Frontal cortex (tissue), 4 donors: ENCODE results near the gene PDCD6IP. TPM values are rescaled to one million over a fixed set of nuclear protein-coding genes. Genes with fewer than 3 reads are reported as not detected.

Experiments
- DNase-seq, 2 donors: peaks; one replicate each; pipeline ENCODE4 v3.0.0; 2012; ENCODE audit warnings: low spot score in 2 of 2
- FAIRE-seq: peaks from 2 replicates; lab custom pipeline; 2012; peaks lifted over from hg19 to GRCh38; lab: Jason Lieb, UNC
- total RNA-seq: library from RNA; depleted of rRNA; stranded (reverse); fragments of >200 nt; gene quantifications from one replicate; pipeline ENCODE4 v1.2.3, GENCODE V29; 2014
- donor health status: control.
- donor health status: control.
- donor health status: control.

The PDCD6IP gene
- total RNA-seq, 1 donor from 2014 or later = 55.0 TPM

GRCh38 chr3:33791477-33792166 is 6.8 kb upstream of the PDCD6IP start:
- no peak for FAIRE-seq
- no peak for DNase-seq

- no peak for FAIRE-seq
Measured at GRCh38 chr3:33792167-33792892, 6.1 kb upstream of the PDCD6IP start.

GRCh38 chr3:33795131-33795530 is 3.3 kb upstream of the PDCD6IP start:
- no peak for DNase-seq
- FAIRE-seq = no peak

More at GRCh38 chr3:33792167-33792892, 6.1 kb upstream of the PDCD6IP start:
- DNase-seq = no peak

GRCh38 chr3:33795856-33796536 is 2.4 kb upstream of the PDCD6IP start:
- FAIRE-seq (no peak), DNase-seq (no peak)

GRCh38 chr3:33798113-33798417 is 365 bp upstream of the PDCD6IP start:
- no peak for FAIRE-seq
- no peak for DNase-seq

- DNase-seq = no peak
- FAIRE-seq = no peak
Measured at GRCh38 chr3:33799202-33799551, 747 bp downstream of the PDCD6IP start.

GRCh38 chr3:33803252-33803651 is 4.8 kb downstream of the PDCD6IP start:
- FAIRE-seq = no peak
- no peak for DNase-seq

GRCh38 chr3:33803894-33804526 is 5.6 kb downstream of the PDCD6IP start:
- DNase-seq (no peak), FAIRE-seq (no peak)

GRCh38 chr3:33807191-33807590 is 8.8 kb downstream of the PDCD6IP start:
- no peak for DNase-seq
- no peak for FAIRE-seq

- DNase-seq (no peak), FAIRE-seq (no peak)
Measured at GRCh38 chr3:33808559-33808958, 10.1 kb downstream of the PDCD6IP start.

- FAIRE-seq (no peak), DNase-seq (no peak)
Measured at GRCh38 chr3:33810545-33810944, 12.1 kb downstream of the PDCD6IP start.

- FAIRE-seq (no peak), DNase-seq (no peak)
Measured at GRCh38 chr3:33821989-33822388, 23.6 kb downstream of the PDCD6IP start.

GRCh38 chr3:33823821-33824220 is 25.4 kb downstream of the PDCD6IP start:
- DNase-seq (no peak), FAIRE-seq (no peak)

- FAIRE-seq (no peak), DNase-seq (no peak)
Measured at GRCh38 chr3:33825111-33825510, 26.7 kb downstream of the PDCD6IP start.

- DNase-seq = no peak
Measured at GRCh38 chr3:33826206-33826605, 27.8 kb downstream of the PDCD6IP start.

GRCh38 chr3:33826688-33827087 is 28.3 kb downstream of the PDCD6IP start:
- DNase-seq = no peak
- FAIRE-seq = peak; percentile 65

More at GRCh38 chr3:33826206-33826605, 27.8 kb downstream of the PDCD6IP start:
- no peak for FAIRE-seq

- no peak for DNase-seq
Measured at GRCh38 chr3:33829720-33830119, 31.3 kb downstream of the PDCD6IP start.

GRCh38 chr3:33831053-33831452 is 32.6 kb downstream of the PDCD6IP start:
- no peak for FAIRE-seq
- no peak for DNase-seq

More at GRCh38 chr3:33829720-33830119, 31.3 kb downstream of the PDCD6IP start:
- no peak for FAIRE-seq

- DNase-seq = no peak
- FAIRE-seq = no peak
Measured at GRCh38 chr3:33833408-33834095, 35.1 kb downstream of the PDCD6IP start.

GRCh38 chr3:33834096-33834453 is 35.6 kb downstream of the PDCD6IP start:
- DNase-seq (no peak), FAIRE-seq (no peak)
